HG03039 (cell line): Measurements from ENCODE around the gene NUTF2.
"Not testable (repeated sequence)": the region's sequence is repeated elsewhere in the genome, so short reads cannot be mapped to it uniquely, and the experiment has no call there.

Experiments used
- ATAC-seq: cut with Tn5 transposase; IDR thresholded peaks from one replicate; pipeline ENCODE4 v1.9.1; 2021; ENCODE audit warnings: mild to moderate bottlenecking, moderate library complexity; ENCODE audit not compliant: unreplicated experiment

NUTF2 gene

GRCh38 chr16:67862623-67863583, 16.2 kb downstream of the NUTF2 start:
- no peak for ATAC-seq

GRCh38 chr16:67864044-67864443, 17.3 kb downstream of the NUTF2 start:
- ATAC-seq = not testable (repeated sequence)

- ATAC-seq = no peak
These were observed 17.9 kb downstream of the NUTF2 start for GRCh38 chr16:67864594-67864993.

GRCh38 chr16:67865318-67865717, 18.6 kb downstream of the NUTF2 start:
- ATAC-seq = no peak

- no peak for ATAC-seq
These were observed 21.6 kb downstream of the NUTF2 start for GRCh38 chr16:67868290-67868689.

GRCh38 chr16:67869653-67870052, 22.9 kb downstream of the NUTF2 start:
- no peak for ATAC-seq

GRCh38 chr16:67871256-67871655, 24.5 kb downstream of the NUTF2 start:
- ATAC-seq = no peak

GRCh38 chr16:67872131-67872630, 25.4 kb downstream of the NUTF2 start:
- ATAC-seq = no peak

GRCh38 chr16:67872631-67873434, 26.1 kb downstream of the NUTF2 start, which contains the start of gene EDC4:
Gene EDC4, plus strand, starts transcription at chr16:67873052. Its CDS starts 210 bp downstream, at chr16:67873262.
- ATAC-seq = peak; percentile 51

- ATAC-seq = no peak
These were observed 27.0 kb downstream of the NUTF2 start for GRCh38 chr16:67873435-67874370.

- no peak for ATAC-seq
These were observed 27.6 kb downstream of the NUTF2 start for GRCh38 chr16:67874372-67874771.

GRCh38 chr16:67877064-67877463, 30.3 kb downstream of the NUTF2 start:
- no peak for ATAC-seq

GRCh38 chr16:67878232-67878631, 31.5 kb downstream of the NUTF2 start:
- no peak for ATAC-seq

GRCh38 chr16:67878846-67879245, 32.1 kb downstream of the NUTF2 start:
- no peak for ATAC-seq

- ATAC-seq = no peak
These were observed 32.7 kb downstream of the NUTF2 start for GRCh38 chr16:67879462-67879861.

GRCh38 chr16:67879936-67880335, 33.2 kb downstream of the NUTF2 start:
- ATAC-seq = no peak

GRCh38 chr16:67880584-67880983, 33.9 kb downstream of the NUTF2 start:
- ATAC-seq = no peak

GRCh38 chr16:67881621-67882161, 35.0 kb downstream of the NUTF2 start:
- no peak for ATAC-seq

GRCh38 chr16:67882374-67883145, 35.8 kb downstream of the NUTF2 start:
- ATAC-seq = no peak
